B cell (primary cell): ENCODE results near the gene SGPP2. TPM values are rescaled to one million over a fixed set of nuclear protein-coding genes. Genes with fewer than 3 reads are reported as not detected.
A peak's percentile ranks its signal among the peaks of the same experiment; 100 is the strongest.

Experiments
- ATAC-seq: fragments of 200-7000 bp; cut with Tn5 transposase; one replicate; pipeline ENCODE4 v1.10.0; 2021; ENCODE audit warnings: low read depth, mild to moderate bottlenecking, moderate number of reproducible peaks, moderate library complexity
- CTCF ChIA-PET: fragments of 350-600 bp; sonication (Branson Sonifier 250); formaldehyde crosslinking; loops from one replicate; lab custom pipeline; 2021; ENCODE audit warnings: antibody characterized with exemption, inconsistent platforms; lab: Charles Lee
- POLR2A ChIA-PET: fragments of 350-600 bp; sonication (Branson Sonifier 250); formaldehyde crosslinking; loops from one replicate; lab custom pipeline; 2021; ENCODE audit warnings: antibody characterized with exemption; lab: Charles Lee
- DNase-seq: peaks from one replicate; pipeline ENCODE4 v3.0.0; 2013
- H2AFZ ChIP-seq: 2 replicates; pipeline ENCODE4 v1.6.1; 2012; ENCODE audit warnings: mild to moderate bottlenecking, low read depth, low read length; ENCODE audit not compliant: insufficient read depth, poor library complexity, severe bottlenecking
- H3K27ac ChIP-seq, 2 donors: 1 replicate in 1 of 2; 2 replicates in 1 of 2; pipeline ENCODE4 v1.5.1; 2012 to 2013; ENCODE audit warnings: low read length in 2 of 2, mild to moderate bottlenecking in 2 of 2, moderate library complexity in 1 of 2
- H3K27me3 ChIP-seq, 4 experiments: fragments of 200-600 bp in 1 of 4; sonication (generic) in 1 of 4; replicated peaks in 1 of 4; 1 replicate in 2 of 4; 2 replicates in 2 of 4; pipeline versions ENCODE4 v1.6.1 to v1.7.0; 2013 to 2016; ENCODE audit warnings: low read length in 3 of 4, mild to moderate bottlenecking in 2 of 4, mixed read lengths in 1 of 4, moderate library complexity in 1 of 4; ENCODE audit not compliant: insufficient read depth in 4 of 4, control insufficient read depth in 3 of 4; ENCODE audit errors: control extremely low read depth in 1 of 4
- H3K36me3 ChIP-seq, 2 experiments: replicated peaks in 1 of 2; 1 replicate in 1 of 2; 2 replicates in 1 of 2; pipeline versions ENCODE4 v1.6.1 to v1.7.1; 2013; ENCODE audit warnings: low read length in 1 of 2; ENCODE audit not compliant: insufficient read depth in 2 of 2, control insufficient read depth in 1 of 2; ENCODE audit errors: control extremely low read depth in 1 of 2, extremely low read depth in 1 of 2
- H3K4me1 ChIP-seq, 2 donors: fragments of 200-600 bp in 1 of 2; sonication (generic) in 1 of 2; 1 replicate in 1 of 2; 2 replicates in 1 of 2; pipeline versions ENCODE4 v1.5.1 to v1.6.1; 2013 to 2017; ENCODE audit warnings: low read length in 2 of 2; ENCODE audit not compliant: control insufficient read depth in 2 of 2, insufficient read depth in 2 of 2
- H3K4me2 ChIP-seq: replicated peaks from 2 replicates; pipeline ENCODE3; 2012; ENCODE audit warnings: mild to moderate bottlenecking, low read depth, low read length; ENCODE audit not compliant: poor library complexity, severe bottlenecking
- H3K4me3 ChIP-seq, 5 experiments: fragments of 200-600 bp in 1 of 5; sonication (generic) in 1 of 5; 1 replicate in 3 of 5; 2 replicates in 2 of 5; pipeline versions ENCODE4 v1.5.1 to v1.7.0; 2011 to 2016; ENCODE audit warnings: low read length in 4 of 5, mild to moderate bottlenecking in 4 of 5, low read depth in 2 of 5, control low read depth in 1 of 5, moderate library complexity in 1 of 5; ENCODE audit not compliant: insufficient read depth in 1 of 5; ENCODE audit errors: control extremely low read depth in 1 of 5, extremely low read depth in 1 of 5
- H3K79me2 ChIP-seq: fragments of 200-600 bp; sonication (generic); one replicate; pipeline ENCODE4 v1.6.0; 2016; ENCODE audit warnings: low read length; ENCODE audit not compliant: control insufficient read depth, insufficient read depth
- H3K9ac ChIP-seq: fragments of 200-600 bp; sonication (generic); 2 replicates; pipeline ENCODE4 v1.6.1; 2017; ENCODE audit warnings: mild to moderate bottlenecking, low read length, moderate library complexity
- H3K9me3 ChIP-seq, 3 donors: one replicate each; pipeline versions ENCODE4 v1.6.1 to v1.7.1; 2013; ENCODE audit warnings: low read length in 2 of 3; ENCODE audit not compliant: control insufficient read depth in 2 of 3, insufficient read depth in 1 of 3; ENCODE audit errors: control extremely low read depth in 1 of 3
- H4K20me1 ChIP-seq: 2 replicates; pipeline ENCODE4 v1.6.0; 2012; ENCODE audit warnings: mild to moderate bottlenecking, low read length; ENCODE audit not compliant: insufficient read depth, control insufficient read depth, poor library complexity, severe bottlenecking
- H3K27ac Mint-ChIP-seq: one replicate; pipeline ENCODE4 v1.8.0; 2021; ENCODE audit warnings: mixed read lengths
- H3K27me3 Mint-ChIP-seq: one replicate; pipeline ENCODE4 v1.8.0; 2021; ENCODE audit warnings: mixed read lengths
- H3K4me1 Mint-ChIP-seq: one replicate; pipeline ENCODE4 v1.8.0; 2021; ENCODE audit warnings: mixed read lengths
- H3K4me3 Mint-ChIP-seq: one replicate; pipeline ENCODE4 v1.8.0; 2021; ENCODE audit warnings: mixed read lengths
- H3K9me3 Mint-ChIP-seq: one replicate; pipeline ENCODE4 v1.8.0; 2022; ENCODE audit warnings: mixed read lengths; ENCODE audit not compliant: insufficient read depth
- CTCF ChIP-seq: fragments of 200-600 bp; IDR thresholded peaks from one replicate; pipeline ENCODE4 v1.8.0; 2022; ENCODE audit warnings: antibody characterized with exemption, mild to moderate bottlenecking
- EZH2 ChIP-seq: IDR thresholded peaks from 2 replicates; pipeline ENCODE4 v1.6.1; 2012; ENCODE audit warnings: borderline replicate concordance, low read depth, mild to moderate bottlenecking, moderate library complexity, low read length; ENCODE audit not compliant: insufficient read depth, poor library complexity, severe bottlenecking
- WGBS: methylation state at CpG from one replicate; pipeline ENCODE4 v1.1.5; 2013; ENCODE audit warnings: missing lambda C conversion rate; ENCODE audit not compliant: insufficient coverage; 5-methylcytosine and 5-hydroxymethylcytosine counted together
- intact Hi-C: fragments of 100-400 bp; cut with micrococcal nuclease; formaldehyde crosslinking; loops from one replicate; pipeline ENCODE4 v1.10.0; 2022
- polyA plus RNA-seq: library from polyadenylated mRNA; depleted of rRNA; stranded (reverse); fragments of >200 nt; gene quantifications from 2 replicates; pipeline ENCODE4 v1.2.3, GENCODE V29; 2012
- total RNA-seq, 2 donors: library from RNA; stranded (reverse); fragments of 120-200 nt in 1 of 2; gene quantifications; 1 replicate in 1 of 2; 2 replicates in 1 of 2; pipeline versions ENCODE4 v1.2.3 to v1.2.4, GENCODE V29; 2013 to 2022

Gene SGPP2
- total and polyA plus RNA-seq, 2 donors (not counting 1 experiment from before 2014, with no cell fraction given) = 1.5 to 7.7 TPM

DNA sequence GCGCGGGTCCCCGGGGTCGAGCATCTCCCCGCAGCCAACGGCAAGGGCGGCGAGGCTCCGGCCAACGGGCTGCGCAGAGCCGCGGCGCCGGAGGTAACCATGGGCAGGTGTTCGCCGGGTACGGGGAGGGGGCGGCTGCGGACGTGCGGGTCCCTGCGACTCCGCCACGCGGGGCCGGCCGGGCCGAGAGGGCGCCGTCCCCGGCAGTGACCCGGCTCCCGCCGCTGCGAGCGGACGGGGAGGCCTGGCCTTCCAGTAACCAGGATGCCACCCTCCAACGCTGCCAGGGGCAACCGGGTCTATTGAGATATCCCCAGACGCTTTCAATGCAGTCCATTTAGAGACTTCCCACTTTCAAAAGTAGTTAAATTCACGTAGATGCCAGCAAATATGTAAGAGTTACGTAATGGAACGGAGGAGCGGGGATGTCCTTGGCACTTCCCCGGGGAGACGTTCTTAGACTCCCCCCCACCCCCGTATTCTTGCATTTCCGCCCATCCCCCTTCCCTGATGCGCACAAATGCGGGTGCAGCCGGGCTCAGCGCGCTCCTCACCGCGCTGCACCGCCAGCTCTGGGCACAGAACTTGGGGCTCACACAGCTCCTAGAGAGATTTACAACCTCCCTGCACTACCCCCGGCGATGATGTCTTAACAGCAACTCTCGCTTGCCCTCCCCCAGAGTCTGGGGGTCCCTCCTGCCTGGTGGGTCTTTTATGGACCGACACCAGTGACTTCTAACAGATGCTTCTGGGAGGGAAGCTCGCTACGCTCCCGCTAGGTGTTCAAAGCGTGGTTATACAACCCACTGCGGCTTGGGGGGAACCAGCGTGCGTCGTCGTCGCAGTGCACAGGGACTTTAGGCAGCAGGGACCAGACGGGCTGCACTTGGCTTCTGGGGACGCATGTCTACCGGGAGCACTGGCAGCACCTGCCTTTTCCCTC lies 657 bp downstream of the SGPP2 start:
- Histone ChIP-seq H3K36me3 (no peaks in the 10 kb centered on the region), H3K4me2 (peak overlapping the region; percentile 73), H3K27me3 (peaks cover 0 to 31% (median 8%) of the 10 kb centered on the region in 4 experiments), H3K9me3 (peaks cover 0 to 3% (median 2%) of the 10 kb centered on the region in 3 donors), H3K9ac (peak overlapping the region; percentile 55), H2AFZ (peak overlapping the region; percentile 55), H3K4me3 (peak overlapping the region in 4 of 5 experiments; percentile 19 to 61 (median 52)), H3K79me2 (no peaks in the 10 kb centered on the region), H3K4me1 (peaks cover 14 to 45% of the 10 kb centered on the region in 2 donors), H4K20me1 (no peaks in the 10 kb centered on the region), H3K27ac (peak overlapping the region in 1 of 2 donors; percentile 14)
- Mint-ChIP-seq H3K9me3 (no peaks in the 10 kb centered on the region), H3K27ac (peak overlapping the region; percentile 87), H3K27me3 (peaks cover 34% of the 10 kb centered on the region), H3K4me3 (peak overlapping the region; percentile 94), H3K4me1 (peaks cover 45% of the 10 kb centered on the region)
- ATAC-seq (peak; percentile 34), DNase-seq (peak; percentile 57)
- no peak for TF ChIP-seq CTCF
- no peak for TF ChIP-seq EZH2
- 4% methylated on average over 65 of the region's 74 CpGs for WGBS
- ChIA-PET POLR2A (no interaction called here), CTCF (interaction anchor here (1.2 kb wide), 1 partner anchor 107 kb away, joined by 4 read pairs; no protein-coding TSS in a partner anchor)
- intact Hi-C loops = loop anchor here (1.0 kb wide), 1 partner anchor 8 kb away; no protein-coding TSS in a partner anchor
